ENCODE results near the gene SPATA1. TPM values are rescaled to one million over a fixed set of nuclear protein-coding genes. Genes with fewer than 3 reads are reported as not detected.

SPATA1 gene
- total and polyA plus RNA-seq, 2 of the 8 experiments (the other 6 are each of a cell fraction or from before 2014, with no cell fraction given): 0.51 to 1.1 TPM

DNA sequence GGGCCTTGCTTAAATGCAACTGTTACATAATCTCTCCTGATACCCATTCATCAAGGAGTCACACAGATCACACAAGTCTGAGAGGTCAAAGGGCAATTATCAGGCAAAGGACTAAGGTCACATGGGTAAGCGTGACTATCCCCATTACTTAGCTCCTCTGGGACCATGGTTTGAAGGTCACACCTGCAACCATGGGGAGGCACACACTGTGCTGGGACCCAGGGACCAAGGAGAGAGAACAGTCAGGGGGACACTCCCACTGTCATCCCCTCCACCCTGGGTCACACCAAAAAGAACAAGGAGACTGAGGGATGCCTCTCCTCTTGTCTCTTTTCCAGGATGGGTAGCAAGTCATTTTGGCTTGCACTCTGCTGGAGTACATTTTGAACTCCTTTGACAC, 99.0 kb downstream of the SPATA1 start:
- Histone ChIP-seq H4K5ac (ENCODE audit: insufficient read length, low read depth, low read length) (no peak overlapping the region), H3K23me2 (ENCODE audit: low read depth, low read length) (no peaks in the 10 kb centered on the region), H4K8ac (ENCODE audit: extremely low read depth, insufficient read depth, low read length) (no peak overlapping the region), H3K27ac (ENCODE audit: low read depth, low read length) (no peak overlapping the region), H3K23ac (ENCODE audit: insufficient read length) (no peak overlapping the region), H3K4me3 (ENCODE audit: extremely low read depth in 1 of 4, insufficient read depth in 2 of 4, low read depth in 3 of 4, low read length in 4 of 4) (no peak overlapping the region), H3K9ac (replicated peaks in 1 of 4; ENCODE audit: extremely low read depth in 1 of 4, low read depth in 3 of 4, low read length in 3 of 4) (no peak overlapping the region), H3K56ac (replicated peaks; ENCODE audit: insufficient read length, low read depth, low read length) (no peak overlapping the region), H4K20me1 (replicated peaks in 1 of 2; ENCODE audit: control insufficient read depth in 1 of 2, insufficient read depth in 2 of 2, low read length in 2 of 2) (no peaks in the 10 kb centered on the region), H2BK12ac (ENCODE audit: low read depth, low read length) (no peak overlapping the region), H2BK20ac (ENCODE audit: low read length) (no peak overlapping the region), H3K79me2 (ENCODE audit: control insufficient read depth in 1 of 2, insufficient read depth in 2 of 2, low read length in 2 of 2) (no peaks in the 10 kb centered on the region), H3K4me1 (replicated peaks in 1 of 4; ENCODE audit: control insufficient read depth in 3 of 4, insufficient read depth in 4 of 4, low read length in 3 of 4) (no peaks in the 10 kb centered on the region), H2AK5ac (ENCODE audit: low read depth, low read length) (no peak overlapping the region), H2AFZ (ENCODE audit: low read length) (no peak overlapping the region), H3K4ac (replicated peaks; ENCODE audit: insufficient read length, low read depth, low read length) (no peak overlapping the region), H3K79me1 (ENCODE audit: low read depth, low read length) (no peaks in the 10 kb centered on the region), H3K9me3 (ENCODE audit: insufficient read depth in 2 of 2, low read depth in 1 of 2, low read length in 1 of 2) (peaks cover 20 to 24% of the 10 kb centered on the region in 2 experiments), H4K91ac (replicated peaks; ENCODE audit: insufficient read length, low read length) (no peak overlapping the region), H3K4me2 (ENCODE audit: insufficient read depth in 1 of 2, low read depth in 2 of 2, low read length in 2 of 2) (no peak overlapping the region), H3K14ac (ENCODE audit: insufficient read length) (no peak overlapping the region), H3K27me3 (replicated peaks in 1 of 4; ENCODE audit: control insufficient read depth in 3 of 4, extremely low read depth in 1 of 4, insufficient read depth in 3 of 4, low read length in 3 of 4) (no peaks in the 10 kb centered on the region), H3K36me3 (ENCODE audit: control insufficient read depth in 2 of 4, insufficient read depth in 4 of 4, low read length in 3 of 4) (no peaks in the 10 kb centered on the region), H2BK120ac (replicated peaks; ENCODE audit: low read depth, low read length) (no peak overlapping the region), H2BK5ac (ENCODE audit: low read depth, low read length) (no peak overlapping the region), H2BK15ac (ENCODE audit: low read length) (no peak overlapping the region), H3K18ac (ENCODE audit: extremely low read depth, low read length) (no peak overlapping the region)
- FAIRE-seq: no peak
- POLR2A ChIA-PET (ENCODE audit: partially characterized antibody): interaction anchor here (1.5 kb wide), 1 partner anchor 99 kb away, joined by 5 read pairs; the partner anchor contains the start of genes GNG5 and SPATA1
- CTCF ChIA-PET (ENCODE audit: partially characterized antibody): interaction anchor here (0.6 to 3.2 kb wide), 30 partner anchors 9 to 673 kb away, joined by 3 to 13 read pairs (median 4); no protein-coding TSS in a partner anchor
- WGBS, 2 experiments (ENCODE audit: extremely low coverage in 1 of 2, insufficient coverage in 1 of 2, insufficient read length in 1 of 2, insufficient replicate concordance in 2 of 2, low coverage in 1 of 2, low lambda C conversion rate in 2 of 2, missing lambda C conversion rate in 1 of 2): 93% methylated on average over 1 of the region's 1 CpG; no CpG with 5 or more reads in 1 of the 2 experiments
- no peak for DNase-seq (ENCODE audit: low read depth in 1 of 2, low spot score in 2 of 2)
- TF ChIP-seq CBX5 (IDR thresholded peaks at IDR 0.05; ENCODE audit: low read depth, low read length): peak; percentile 51; the same call in 1 of the 2 replicates
- no peak for TF ChIP-seq TCF12 (IDR thresholded peaks at IDR 0.05; ENCODE audit: low read depth, low read length)
